Left ventricle myocardium inferior (tissue), 1 donor: Measurements from ENCODE around the gene SLC28A3. TPM values are rescaled to one million over a fixed set of nuclear protein-coding genes. Genes with fewer than 3 reads are reported as not detected.

Experiments
- DNase-seq: peaks from one replicate; pipeline ENCODE4 v3.0.0-alpha.2; 2020
- H3K27ac ChIP-seq: fragments of 200-600 bp; replicated peaks from 2 replicates; pipeline ENCODE4 v1.8.0; 2021
- H3K27me3 ChIP-seq: fragments of 200-600 bp; 2 replicates; pipeline ENCODE4 v1.8.0; 2021; ENCODE audit warnings: low read depth
- H3K36me3 ChIP-seq: fragments of 200-600 bp; 2 replicates; pipeline ENCODE4 v1.8.0; 2021
- H3K4me1 ChIP-seq: fragments of 200-600 bp; 2 replicates; pipeline ENCODE4 v1.8.0; 2021
- H3K4me3 ChIP-seq: fragments of 200-600 bp; 2 replicates; pipeline ENCODE4 v1.8.0; 2021; ENCODE audit warnings: mild to moderate bottlenecking, moderate library complexity
- H3K9me3 ChIP-seq: fragments of 200-600 bp; replicated peaks from 2 replicates; pipeline ENCODE4 v1.8.0; 2021
- CTCF ChIP-seq: fragments of 200-600 bp; IDR thresholded peaks from 2 replicates; pipeline ENCODE4 v1.8.0; 2021; ENCODE audit warnings: antibody characterized with exemption, mild to moderate bottlenecking, borderline replicate concordance
- intact Hi-C: fragments of 100-400 bp; cut with micrococcal nuclease; formaldehyde crosslinking; loops from one replicate; pipeline ENCODE4 v1.11.0; 2022
- total RNA-seq: library from RNA; stranded (reverse); fragmentation: NEBNext Ultra II Directional; extraction: Animal tissue kit (Norgen Biotek cat#: 25700); gene quantifications from one replicate; pipeline ENCODE4 v1.2.1, GENCODE V29; 2021
- donor health status: DM: no; HTN: yes; CAD: no; lungs with severe emphysema.

Gene SLC28A3
- total RNA-seq, 1 donor from 2014 or later = 0.16 TPM

GRCh38 chr9:84230355-84231145, 110.0 kb downstream of the SLC28A3 start:
- H3K27me3 ChIP-seq = no peaks in the 10 kb centered on the region
- H3K36me3 ChIP-seq = no peaks in the 10 kb centered on the region
- TF ChIP-seq CTCF = no peak
- intact Hi-C loops = no loop called here
- no peak overlapping the region for H3K27ac ChIP-seq
- no peak overlapping the region for H3K4me3 ChIP-seq
- no peak for DNase-seq
- peaks cover 30% of the 10 kb centered on the region for H3K4me1 ChIP-seq
- no peaks in the 10 kb centered on the region for H3K9me3 ChIP-seq

DNA sequence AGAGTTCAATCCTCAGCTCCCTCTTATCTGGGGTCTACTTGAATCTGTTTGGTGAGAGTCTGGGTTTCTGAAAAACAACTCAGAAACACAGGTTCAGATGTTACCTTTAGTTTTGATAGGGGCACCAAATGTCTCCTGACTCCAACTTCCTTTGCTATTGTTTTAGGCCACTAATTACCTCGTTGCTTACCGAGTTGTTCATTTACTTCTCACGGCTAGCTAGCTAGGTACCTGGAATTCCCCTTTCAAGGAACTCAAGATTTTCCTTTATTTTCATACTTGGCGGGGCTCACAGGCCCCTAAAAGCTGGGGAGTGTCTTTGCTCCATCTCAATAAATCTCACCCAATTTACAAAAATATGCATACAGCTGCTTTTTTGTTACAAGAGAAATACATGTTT, 111.4 kb downstream of the SLC28A3 start:
- intact Hi-C loops = no loop called here
- no peak overlapping the region for H3K4me3 ChIP-seq
- no peak overlapping the region for H3K27ac ChIP-seq
- TF ChIP-seq CTCF = no peak
- no peaks in the 10 kb centered on the region for H3K27me3 ChIP-seq
- no peak for DNase-seq
- H3K4me1 ChIP-seq = peaks cover 31% of the 10 kb centered on the region
- no peaks in the 10 kb centered on the region for H3K36me3 ChIP-seq
- H3K9me3 ChIP-seq = no peaks in the 10 kb centered on the region

DNA sequence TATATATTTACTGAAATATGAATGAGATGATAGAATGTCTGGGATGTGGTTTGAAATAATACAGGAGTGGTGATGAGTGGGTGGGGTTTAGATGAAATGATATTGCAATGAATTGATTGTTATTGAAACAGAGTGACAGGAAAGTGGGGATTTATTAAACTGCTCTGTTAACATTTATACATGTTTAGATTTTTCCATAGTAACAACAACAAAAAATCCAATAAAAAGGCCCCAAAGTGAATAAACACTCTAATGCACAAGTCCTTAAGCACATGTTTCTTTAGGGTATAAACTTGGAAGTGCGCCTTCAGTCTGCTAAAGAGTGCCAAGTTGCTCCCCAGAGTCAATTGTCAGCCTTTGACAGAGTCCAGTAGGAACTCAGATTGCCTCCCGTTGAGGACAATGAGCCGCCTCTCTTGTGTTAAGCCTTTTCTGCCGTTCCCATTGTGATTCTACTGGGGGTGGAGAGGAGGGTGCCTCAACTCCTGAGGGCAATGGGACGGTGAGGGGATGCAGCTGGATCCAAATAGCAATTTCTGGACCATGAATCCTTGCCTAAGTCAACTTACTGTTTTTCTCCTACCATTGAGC, 112.3 kb downstream of the SLC28A3 start:
- no peak for TF ChIP-seq CTCF
- intact Hi-C loops = no loop called here
- H3K36me3 ChIP-seq = no peaks in the 10 kb centered on the region
- H3K27me3 ChIP-seq = no peaks in the 10 kb centered on the region
- no peak overlapping the region for H3K27ac ChIP-seq
- H3K4me1 ChIP-seq = peaks cover 31% of the 10 kb centered on the region
- no peaks in the 10 kb centered on the region for H3K9me3 ChIP-seq
- no peak for DNase-seq
- H3K4me3 ChIP-seq = no peak overlapping the region

- Histone ChIP-seq H3K4me3 (no peak overlapping the region), H3K27me3 (no peaks in the 10 kb centered on the region), H3K27ac (peak overlapping the region; percentile 23), H3K4me1 (peaks cover 29% of the 10 kb centered on the region), H3K9me3 (peaks cover 14% of the 10 kb centered on the region), H3K36me3 (no peaks in the 10 kb centered on the region)
- no peak for TF ChIP-seq CTCF
- no peak for DNase-seq
- intact Hi-C loops = no loop called here
Observed at GRCh38 chr9:84226126-84226525, 114.4 kb downstream of the SLC28A3 start.
